Parathyroid adenoma (tissue), 2 donors: ENCODE measurements around the gene PROK1.
A peak's percentile ranks its signal among the peaks of the same experiment; 100 is the strongest.
"Not testable (repeated sequence)": the region's sequence is repeated elsewhere in the genome, so short reads cannot be mapped to it uniquely, and the experiment has no call there.

Source experiments
- H2AFZ ChIP-seq: fragments of 300-600 bp; sonication (generic); one replicate; pipeline ENCODE4 v1.7.0; 2017; ENCODE audit warnings: antibody characterized with exemption, mild to moderate bottlenecking
- H3K27ac ChIP-seq: fragments of 300-600 bp; sonication (generic); one replicate; pipeline ENCODE4 v1.7.0; 2017
- H3K27me3 ChIP-seq: fragments of 300-600 bp; sonication (generic); one replicate; pipeline ENCODE4 v1.7.0; 2017; ENCODE audit warnings: low read length; ENCODE audit not compliant: control insufficient read depth, insufficient read depth
- H3K36me3 ChIP-seq: fragments of 300-600 bp; sonication (generic); one replicate; pipeline ENCODE4 v1.7.0; 2017; ENCODE audit warnings: low read length; ENCODE audit not compliant: control insufficient read depth, insufficient read depth
- H3K4me1 ChIP-seq: fragments of 300-600 bp; sonication (generic); one replicate; pipeline ENCODE4 v1.7.0; 2017; ENCODE audit warnings: control low read depth
- H3K4me2 ChIP-seq: fragments of 300-600 bp; sonication (generic); one replicate; pipeline ENCODE4 v1.7.0; 2017; ENCODE audit warnings: low read length
- H3K4me3 ChIP-seq: fragments of 300-600 bp; sonication (generic); one replicate; pipeline ENCODE4 v1.7.0; 2017; ENCODE audit warnings: low read depth, low read length
- H3K79me2 ChIP-seq: fragments of 300-600 bp; sonication (generic); one replicate; pipeline ENCODE4 v1.7.0; 2017; ENCODE audit warnings: control low read depth
- H3K9ac ChIP-seq: fragments of 300-600 bp; sonication (generic); one replicate; pipeline ENCODE4 v1.7.0; 2017; ENCODE audit warnings: mild to moderate bottlenecking
- H3K9me3 ChIP-seq: fragments of 300-600 bp; sonication (generic); one replicate; pipeline ENCODE4 v1.7.0; 2017; ENCODE audit warnings: low read length; ENCODE audit not compliant: control insufficient read depth
- CTCF ChIP-seq: fragments of 300-600 bp; sonication (generic); IDR thresholded peaks from one replicate; pipeline ENCODE4 v1.7.0; 2017; ENCODE audit warnings: antibody characterized with exemption, mild to moderate bottlenecking
- donor health status: primary hyperparathyroidism.

The PROK1 gene, protein sequence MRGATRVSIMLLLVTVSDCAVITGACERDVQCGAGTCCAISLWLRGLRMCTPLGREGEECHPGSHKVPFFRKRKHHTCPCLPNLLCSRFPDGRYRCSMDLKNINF

GRCh38 chr1:110450929-110451328, at the start of gene PROK1:
Gene PROK1, plus strand, starts transcription at chr1:110451149. Its CDS starts 68 bp downstream, at chr1:110451217.
- Histone ChIP-seq H3K36me3 (no peaks in the 10 kb centered on the region), H3K4me3 (no peak within 1 kb of the TSS), H3K4me1 (no peaks in the 10 kb centered on the region), H3K27me3 (no peaks in the 10 kb centered on the region), H3K79me2 (no peaks in the 10 kb centered on the region), H3K9ac (no peak within 1 kb of the TSS), H3K9me3 (no peaks in the 10 kb centered on the region), H3K27ac (no peak within 1 kb of the TSS), H3K4me2 (no peak within 1 kb of the TSS), H2AFZ (no peak within 1 kb of the TSS)
- TF ChIP-seq CTCF, result no peak

GRCh38 chr1:110403805-110404204, 47.1 kb upstream of the PROK1 start:
- Histone ChIP-seq H3K79me2 (no peaks in the 10 kb centered on the region), H3K36me3 (no peaks in the 10 kb centered on the region), H3K4me1 (no peaks in the 10 kb centered on the region), H3K4me2 (no peak overlapping the region), H3K9me3 (no peaks in the 10 kb centered on the region), H3K9ac (no peak overlapping the region), H3K27me3 (no peaks in the 10 kb centered on the region), H3K27ac (no peak overlapping the region), H3K4me3 (no peak overlapping the region), H2AFZ (no peak overlapping the region)
- TF ChIP-seq CTCF, result no peak

GRCh38 chr1:110404401-110404800, 46.5 kb upstream of the PROK1 start:
- no peak for TF ChIP-seq CTCF
- no peak overlapping the region for H3K9ac ChIP-seq

GRCh38 chr1:110406407-110406806, 44.5 kb upstream of the PROK1 start:
- H3K4me3 ChIP-seq, result peak overlapping the region; percentile 97
- not testable (repeated sequence) for H2AFZ ChIP-seq, H3K9me3 ChIP-seq, H3K36me3 ChIP-seq, H3K4me1 ChIP-seq, H3K9ac ChIP-seq, H3K79me2 ChIP-seq, H3K27ac ChIP-seq, H3K27me3 ChIP-seq
- H3K4me2 ChIP-seq, result peak overlapping the region; percentile 95

More at GRCh38 chr1:110404401-110404800, 46.5 kb upstream of the PROK1 start:
- Histone ChIP-seq H3K27me3 (no peaks in the 10 kb centered on the region), H3K36me3 (no peaks in the 10 kb centered on the region), H3K4me2 (no peak overlapping the region), H3K4me1 (no peaks in the 10 kb centered on the region), H3K27ac (no peak overlapping the region), H3K79me2 (no peaks in the 10 kb centered on the region), H3K9me3 (no peaks in the 10 kb centered on the region), H3K4me3 (no peak overlapping the region), H2AFZ (no peak overlapping the region)

DNA sequence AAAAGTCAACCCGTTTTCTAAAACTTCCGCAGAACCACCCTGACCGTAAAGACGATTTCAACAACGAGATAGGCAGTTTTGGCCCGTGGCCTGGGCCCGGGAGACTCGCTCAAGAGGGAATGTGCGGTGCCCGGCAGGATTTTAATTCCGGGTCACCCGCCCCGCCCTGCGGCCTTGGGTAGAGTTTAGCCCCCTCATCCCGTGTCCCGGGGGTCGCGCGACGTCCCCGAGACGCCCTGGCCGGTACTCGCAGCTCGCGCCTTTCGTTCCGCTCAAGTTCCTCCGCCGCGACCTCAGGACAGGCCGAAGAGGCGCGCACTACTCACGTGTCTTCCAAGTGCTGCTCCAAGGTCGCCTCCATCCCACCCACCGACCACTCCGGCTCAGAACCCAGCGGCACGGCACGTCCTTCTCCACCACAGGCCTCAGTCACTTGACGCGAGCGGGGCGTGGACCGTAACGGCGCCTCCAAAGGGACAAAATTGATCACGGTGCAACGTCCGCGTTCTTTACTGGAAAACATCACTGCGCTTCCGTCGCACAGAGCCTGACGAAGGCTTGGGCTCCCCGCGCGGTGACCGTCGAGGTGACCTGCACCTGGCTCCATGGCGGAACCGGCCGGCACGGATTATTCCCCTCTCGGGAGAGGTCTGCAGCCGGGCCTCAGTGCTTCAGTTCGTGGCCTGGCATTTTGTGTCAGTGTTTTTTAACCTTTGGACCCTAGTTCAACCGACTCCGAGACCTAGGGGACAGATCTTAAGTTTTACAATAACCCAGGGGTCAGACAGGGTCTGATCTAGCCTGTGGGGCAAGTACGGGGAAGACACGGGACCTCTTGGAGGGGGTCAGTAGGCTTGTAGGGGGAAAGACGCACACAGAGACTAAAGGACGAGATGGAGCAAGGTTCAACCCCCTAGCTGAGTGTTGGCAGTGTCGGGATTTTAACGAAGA, 43.4 kb upstream of the PROK1 start, which contains the start of gene LAMTOR5:
TSS of gene LAMTOR5 (minus strand) at position 435 of the 951 bp plus-strand sequence. CDS start at position 361, 74 bp downstream.
- Histone ChIP-seq H3K27me3 (no peaks in the 10 kb centered on the region), H3K4me3 (peak within 1 kb of the TSS; percentile 97), H3K36me3 (no peaks in the 10 kb centered on the region), H3K79me2 (no peaks in the 10 kb centered on the region), H3K9ac (peak within 1 kb of the TSS; percentile 63), H2AFZ (peak within 1 kb of the TSS; percentile 91), H3K4me2 (peak within 1 kb of the TSS; percentile 95), H3K9me3 (no peaks in the 10 kb centered on the region), H3K4me1 (no peaks in the 10 kb centered on the region), H3K27ac (peak within 1 kb of the TSS; percentile 87)
- no peak for TF ChIP-seq CTCF
